K562 (cell line): Measurements from ENCODE around the gene UCKL1. TPM values are rescaled to one million over a fixed set of nuclear protein-coding genes. Genes with fewer than 3 reads are reported as not detected.
A peak's percentile ranks its signal among the peaks of the same experiment; 100 is the strongest.
"Not testable (repeated sequence)": the region's sequence is repeated elsewhere in the genome, so short reads cannot be mapped to it uniquely, and the experiment has no call there.

Source experiments
- ATAC-seq: fragments of 200-7000 bp; cut with Tn5 transposase; 3 replicates; pipeline ENCODE4 v1.9.1; 2020; ENCODE audit warnings: moderate library complexity
- BruUV-seq: library from RNA; stranded (reverse); fragments of 400-500 nt; replicated peaks from 2 replicates; lab custom pipeline; 2021; lab: Mats Ljungman, UMichigan
- CTCF ChIA-PET: fragments of 300-600 bp; formaldehyde crosslinking; extraction: SDS; loops from one replicate; lab custom pipeline; 2021; ENCODE audit warnings: low intra/inter-chr PET ratio; lab: Yijun Ruan, JAX
- POLR2A ChIA-PET: fragments of 300-600, 350-650 bp; sonication (Branson Sonifier 250); formaldehyde crosslinking; extraction: SDS; loops from one replicate; lab custom pipeline; 2021; ENCODE audit warnings: antibody characterized with exemption, inconsistent platforms; lab: Yijun Ruan, JAX
- DNase-seq, 4 experiments: peaks; one replicate each; pipeline versions ENCODE4 v3.0.0 to v3.0.0-alpha.2; 2011 to 2018; ENCODE audit warnings: low spot score in 3 of 4, mixed read lengths in 3 of 4; ENCODE audit errors: extremely low read depth in 1 of 4
- FAIRE-seq: peaks from 2 replicates; lab custom pipeline; 2011; peaks lifted over from hg19 to GRCh38; lab: Jason Lieb, UNC
- H2AFZ ChIP-seq: 2 replicates; pipeline ENCODE4 v1.6.0; 2011; ENCODE audit warnings: low read depth, low read length, control low read depth, inconsistent platforms
- H3K27ac ChIP-seq: fragments of 200-600 bp; 3 replicates; pipeline ENCODE4 v1.8.0; 2011; ENCODE audit warnings: low read depth, mild to moderate bottlenecking, control low read depth, inconsistent platforms, low read length, moderate library complexity, mixed read lengths; ENCODE audit errors: extremely low read depth
- H3K27me3 ChIP-seq, 2 experiments: fragments of 300-600 bp in 1 of 2; 2 replicates in 1 of 2; 3 replicates in 1 of 2; pipeline versions ENCODE4 v1.6.0 to v1.8.0; 2011; ENCODE audit warnings: inconsistent platforms in 2 of 2, low read length in 2 of 2, mild to moderate bottlenecking in 1 of 2, mixed read lengths in 1 of 2, moderate library complexity in 1 of 2; ENCODE audit not compliant: control insufficient read depth in 2 of 2, insufficient read depth in 2 of 2
- H3K36me3 ChIP-seq: fragments of 300-600 bp; 3 replicates; pipeline ENCODE4 v1.8.0; 2011; ENCODE audit warnings: mild to moderate bottlenecking, low read length, inconsistent platforms; ENCODE audit not compliant: control insufficient read depth, insufficient read depth
- H3K4me1 ChIP-seq, 2 experiments: fragments of 200-600 bp in 1 of 2; replicated peaks in 1 of 2; 2 replicates in 1 of 2; 3 replicates in 1 of 2; pipeline versions ENCODE4 v1.5.1 to v1.8.0; 2011; ENCODE audit warnings: inconsistent platforms in 2 of 2, low read length in 2 of 2, mild to moderate bottlenecking in 1 of 2, mixed read lengths in 1 of 2, moderate library complexity in 1 of 2; ENCODE audit not compliant: control insufficient read depth in 2 of 2, insufficient read depth in 2 of 2
- H3K4me2 ChIP-seq: 2 replicates; pipeline ENCODE4 v1.6.1; 2011; ENCODE audit warnings: low read length, control low read depth, inconsistent platforms, mixed read lengths; ENCODE audit not compliant: insufficient read depth
- H3K4me3 ChIP-seq: fragments of 200-600 bp; sonication (generic), shearing (Covaris generic); 2 replicates; pipeline ENCODE4 v1.5.1; 2016; ENCODE audit warnings: control low read depth, inconsistent platforms
- H3K79me2 ChIP-seq: fragments of 200-600 bp; 3 replicates; pipeline ENCODE4 v1.8.0; 2011; ENCODE audit warnings: low read length, inconsistent platforms; ENCODE audit not compliant: control insufficient read depth, insufficient read depth
- H3K9ac ChIP-seq, 2 experiments: 2 replicates each; pipeline versions ENCODE4 v1.6.0 to v1.6.1; 2011; ENCODE audit warnings: low read depth in 2 of 2, low read length in 2 of 2, control low read depth in 1 of 2, inconsistent platforms in 1 of 2, mild to moderate bottlenecking in 1 of 2, mixed read lengths in 1 of 2; ENCODE audit not compliant: insufficient read depth in 1 of 2
- H3K9me1 ChIP-seq: one replicate; pipeline ENCODE4 v1.6.0; 2011; ENCODE audit warnings: inconsistent platforms, mild to moderate bottlenecking, low read length, moderate library complexity; ENCODE audit not compliant: control insufficient read depth, insufficient read depth
- H3K9me3 ChIP-seq: replicated peaks from 2 replicates; pipeline ENCODE4 v1.5.1; 2011; ENCODE audit warnings: low read depth, low read length, inconsistent platforms; ENCODE audit not compliant: control insufficient read depth, insufficient read depth
- H4K20me1 ChIP-seq: replicated peaks from 2 replicates; pipeline ENCODE4 v1.6.1; 2011; ENCODE audit warnings: low read length, inconsistent platforms, mixed read lengths; ENCODE audit not compliant: control insufficient read depth, insufficient read depth
- CHD4 ChIP-seq: fragments of 200-600 bp; sonication (generic); IDR thresholded peaks from 3 replicates; pipeline ENCODE4 v1.6.1; 2012; ENCODE audit warnings: low read depth, mild to moderate bottlenecking, mixed read lengths, low read length, inconsistent platforms; ENCODE audit not compliant: insufficient read depth, insufficient replicate concordance, poor library complexity, severe bottlenecking
- POLR2G ChIP-seq: fragments of 200-400 bp; formaldehyde crosslinking; IDR thresholded peaks from 2 replicates; pipeline ENCODE4 v1.6.1; 2017; ENCODE audit warnings: low read depth, mild to moderate bottlenecking, antibody characterized with exemption, low read length, moderate library complexity
- RBFOX2 ChIP-seq: fragments of 200-400 bp; formaldehyde crosslinking; IDR thresholded peaks from 2 replicates; pipeline ENCODE4 v1.6.1; 2017; ENCODE audit warnings: low read depth, mild to moderate bottlenecking, low read length, moderate library complexity
- WGBS: fragments of 100-300 bp; shearing (Covaris generic); methylation state at CpG from one replicate; pipeline ENCODE4 v1.1.6; 2016; ENCODE audit warnings: low coverage, mixed read lengths; ENCODE audit not compliant: insufficient coverage; ENCODE audit errors: missing lambda C conversion rate; 5-methylcytosine and 5-hydroxymethylcytosine counted together
- in situ Hi-C: fragments of 300-500 bp; cut with MboI; formaldehyde crosslinking; loops from 4 replicates; pipeline ENCODE4 v1.15.0; 2018; ENCODE audit warnings: inconsistent platforms, mixed read lengths
- intact Hi-C: fragments of 100-400 bp; cut with micrococcal nuclease; formaldehyde crosslinking; loops from 2 replicates; pipeline ENCODE4 v1.14.2; 2022
- polyA plus RNA-seq, 8 experiments: library from polyadenylated mRNA; depleted of rRNA in 4 of 8; stranded (reverse) in 5 of 8; unstranded in 3 of 8; fragments of >200 nt; fragmentation: Nextera tagmentation in 2 of 8; fragmentation: Illumina TruSeq in 1 of 8; extraction: Ambion mirVana in 2 of 8; extraction: Trizol in 1 of 8; gene quantifications; 2 replicates each; pipeline versions ENCODE4 v1.2.1 to v1.2.3, GENCODE V29; 2011 to 2014; ENCODE audit warnings: inconsistent platforms in 1 of 8, missing spikeins in 1 of 8
- total RNA-seq, 7 experiments: library from RNA; depleted of rRNA in 6 of 7; stranded (reverse); fragments of >200 nt in 6 of 7; fragmentation: Illumina TruSeq in 2 of 7; extraction: Trizol in 2 of 7; gene quantifications; 2 replicates each; pipeline versions ENCODE4 v1.2.1 to v1.2.3, GENCODE V29; 2011 to 2021; ENCODE audit warnings: low replicate concordance in 1 of 7

The UCKL1 gene
- total and polyA plus RNA-seq, 9 of the 15 experiments (the other 6 are each of a cell fraction or from before 2014, with no cell fraction given) = 3.1 to 52.8 (median 24.2) TPM

GRCh38 chr20:63961664-63962425 is 5.6 kb upstream of the UCKL1 start:
- Histone ChIP-seq H3K27me3 (no peaks in the 10 kb centered on the region), H3K36me3 (peaks cover 67% of the 10 kb centered on the region; the same call in 2 of the 3 replicates), H3K4me2 (no peak overlapping the region), H3K9me3 (no peaks in the 10 kb centered on the region), H3K9me1 (no peaks in the 10 kb centered on the region), H3K79me2 (no peaks in the 10 kb centered on the region), H3K27ac (no peak overlapping the region), H3K4me1 (peaks cover 8 to 55% of the 10 kb centered on the region in 2 experiments; a peak in 4 of 5 replicates), H2AFZ (no peak overlapping the region), H4K20me1 (no peaks in the 10 kb centered on the region), H3K9ac (peak overlapping the region in 1 of 2 experiments; percentile 58; a peak in 2 of 4 replicates), H3K4me3 (no peak overlapping the region)
- no TSS peak for BruUV-seq
- intact Hi-C loops = no loop called here
- in situ Hi-C loops = no loop called here
- POLR2A ChIA-PET = interaction anchor here (0.6 to 0.7 kb wide), 4 partner anchors 65 to 425 kb away, joined by 3 to 4 read pairs (median 4); no protein-coding TSS in a partner anchor
- ATAC-seq = no peak
- CTCF ChIA-PET = no interaction called here
- no peak for TF ChIP-seq CHD4
- TF ChIP-seq RBFOX2 = 0 out of 2 replicates have a peak, but pooled peaks have one; percentile 5
- TF ChIP-seq POLR2G = peak; percentile 9; the same call in 1 of the 2 replicates
- DNase-seq = no peak
- WGBS = 91% methylated on average over 18 of the region's 26 CpGs
- FAIRE-seq = no peak

- BruUV-seq, H3K27me3 ChIP-seq, H3K9ac ChIP-seq, CTCF ChIA-PET, ATAC-seq, DNase-seq, H3K79me2 ChIP-seq, H3K9me3 ChIP-seq, H3K27ac ChIP-seq, FAIRE-seq, H2AFZ ChIP-seq, H3K4me2 ChIP-seq, intact Hi-C loops, H4K20me1 ChIP-seq, in situ Hi-C loops, H3K4me3 ChIP-seq, H3K9me1 ChIP-seq: not testable (repeated sequence)
- H3K4me1 ChIP-seq = peaks cover 8 to 54% of the 10 kb centered on the region in 2 experiments; a peak in 4 of 5 replicates
- POLR2A ChIA-PET = interaction anchor here (0.6 to 0.7 kb wide), 3 partner anchors 66 to 424 kb away, joined by 3 to 4 read pairs (median 3); no protein-coding TSS in a partner anchor
- H3K36me3 ChIP-seq = peaks cover 59% of the 10 kb centered on the region; the same call in 2 of the 3 replicates
- 96% methylated on average over 12 of the region's 15 CpGs for WGBS
These were observed 4.7 kb upstream of the UCKL1 start for GRCh38 chr20:63960654-63961621.
